Lower leg skin (tissue), 3 donors: ENCODE results near the gene DISP2.

Experiments used
- CTCF ChIP-seq, 3 donors: fragments of 450-650 bp; IDR thresholded peaks; one replicate each; pipeline ENCODE4 v1.5.1; 2016; ENCODE audit warnings: antibody characterized with exemption in 3 of 3, mild to moderate bottlenecking in 3 of 3, moderate library complexity in 2 of 3
- POLR2A ChIP-seq, 2 donors: fragments of 450-650 bp; IDR thresholded peaks; one replicate each; pipeline ENCODE4 v1.6.1; 2016 to 2017; ENCODE audit warnings: antibody characterized with exemption in 2 of 2, mild to moderate bottlenecking in 1 of 2, moderate library complexity in 1 of 2

GRCh38 chr15:40410476-40410875 lies 52.5 kb downstream of the DISP2 start:
- no peak for TF ChIP-seq CTCF (IDR thresholded peaks at IDR 0.05)
- no peak for TF ChIP-seq POLR2A (IDR thresholded peaks at IDR 0.05)
